Central memory CD4-positive, alpha-beta T cell (primary cell): ENCODE data around the gene CCDC85A.

Source experiments
- DNase-seq: peaks from one replicate; pipeline ENCODE4 v3.0.0; 2022

CCDC85A gene

DNA sequence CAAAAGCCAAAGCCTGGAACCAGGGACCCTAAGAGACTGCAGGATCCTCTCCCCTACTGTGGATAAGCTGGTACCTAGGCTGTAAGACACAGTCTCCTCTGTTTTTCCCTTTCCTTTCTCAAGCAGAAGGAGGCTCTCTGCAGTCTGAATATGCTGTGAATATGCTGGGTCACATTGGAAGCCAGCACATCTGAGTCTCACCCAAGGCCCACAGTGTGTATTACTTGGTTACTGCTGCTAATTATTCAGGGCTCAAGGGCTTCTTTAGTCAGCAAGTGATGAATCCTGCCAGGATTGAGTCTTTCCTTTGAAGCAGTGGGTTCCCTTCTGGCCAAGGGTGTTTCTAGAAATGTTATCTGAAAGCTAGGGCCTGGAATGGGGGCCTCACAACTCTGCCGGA lies 60.7 kb downstream of the CCDC85A start:
- no peak for DNase-seq

DNA sequence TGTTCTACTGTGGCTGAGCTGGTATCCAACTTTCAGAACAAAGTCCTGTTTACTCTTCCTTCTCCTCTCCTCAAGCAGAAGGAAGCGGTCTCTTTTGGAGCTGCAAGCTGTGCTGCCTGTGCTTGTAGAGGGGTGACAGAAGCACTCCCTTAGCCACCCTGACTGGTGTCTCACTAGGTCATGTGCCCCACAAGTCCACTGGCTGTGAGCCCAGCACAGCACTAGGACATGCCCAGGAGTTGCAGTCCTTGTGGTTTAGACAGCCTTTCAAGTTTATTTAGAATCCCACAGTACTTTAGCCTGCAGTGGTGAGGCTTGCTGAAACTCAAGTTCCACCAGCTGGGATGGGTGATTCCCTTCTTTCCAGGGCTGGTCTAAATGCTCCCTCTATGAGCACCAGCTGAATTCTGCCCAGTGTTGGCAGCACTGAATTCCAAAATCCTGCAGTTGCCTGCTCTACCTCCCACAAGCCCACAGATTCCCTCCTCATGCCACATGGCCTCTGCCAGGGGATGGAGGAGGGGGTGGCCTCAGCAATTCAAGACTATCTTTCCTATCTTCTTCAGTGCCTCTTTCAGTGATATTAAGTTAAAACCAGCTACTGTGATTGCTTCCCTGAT lies 61.2 kb downstream of the CCDC85A start:
- no peak for DNase-seq

GRCh38 chr2:56248965-56249742 lies 65.4 kb downstream of the CCDC85A start:
- no peak for DNase-seq

GRCh38 chr2:56250153-56250729 lies 66.5 kb downstream of the CCDC85A start:
- no peak for DNase-seq

DNA sequence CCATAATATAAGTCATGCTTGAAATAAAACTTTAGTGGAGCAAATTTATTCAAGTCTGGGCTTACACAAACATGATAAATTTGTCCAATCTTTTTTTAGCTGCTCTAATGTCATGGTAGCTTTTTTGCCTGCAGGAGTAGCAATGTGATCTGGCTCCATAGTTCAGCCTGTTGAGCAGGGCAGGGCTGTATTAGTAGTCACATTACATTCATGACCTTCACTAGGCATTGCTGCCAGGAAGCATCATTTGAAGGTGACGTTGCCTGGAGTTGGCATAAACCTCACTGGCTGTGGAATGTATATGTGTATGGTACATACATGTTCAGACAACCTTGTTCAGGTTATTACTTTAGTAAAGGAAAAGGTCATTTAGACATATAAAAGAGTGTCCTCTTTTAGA lies 76.6 kb downstream of the CCDC85A start:
- no peak for DNase-seq

GRCh38 chr2:56262241-56262640 lies 78.5 kb downstream of the CCDC85A start:
- no peak for DNase-seq

- no peak for DNase-seq
Observed at GRCh38 chr2:56263876-56264275, 80.1 kb downstream of the CCDC85A start.

DNA sequence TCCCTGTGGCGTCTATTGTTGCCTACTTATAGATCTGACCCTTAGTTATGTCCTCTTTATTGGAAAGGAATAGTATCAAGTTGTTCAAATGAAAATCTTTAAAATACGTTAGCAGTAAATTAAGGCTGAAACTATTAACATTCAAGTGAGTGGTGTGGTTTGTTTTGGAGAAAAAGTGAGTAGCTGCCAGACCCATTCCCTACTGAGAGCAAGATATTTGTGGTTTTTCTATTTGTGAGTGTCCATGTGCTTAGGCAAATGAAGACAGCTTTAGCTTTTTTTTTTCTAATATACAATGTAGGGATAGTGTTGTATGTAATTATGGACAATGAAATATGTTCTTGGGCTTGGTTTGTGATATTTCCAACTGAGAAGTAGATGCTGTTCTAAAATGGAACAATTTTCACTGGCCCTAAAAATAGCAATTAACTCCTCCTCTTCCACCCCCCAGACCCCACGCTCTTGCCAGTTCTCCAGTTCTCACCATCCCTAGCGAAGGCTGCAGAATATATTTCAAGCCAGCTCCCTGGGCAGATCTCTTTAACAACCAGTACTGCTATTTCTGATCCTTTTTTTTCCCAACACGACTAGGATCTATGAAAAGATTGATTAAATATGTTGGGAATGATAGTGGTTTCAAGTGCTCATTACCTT lies 83.1 kb downstream of the CCDC85A start:
- no peak for DNase-seq

- DNase-seq = no peak
Observed at GRCh38 chr2:56267415-56267788, 83.6 kb downstream of the CCDC85A start.

GRCh38 chr2:56268856-56269255 lies 85.1 kb downstream of the CCDC85A start:
- no peak for DNase-seq

DNA sequence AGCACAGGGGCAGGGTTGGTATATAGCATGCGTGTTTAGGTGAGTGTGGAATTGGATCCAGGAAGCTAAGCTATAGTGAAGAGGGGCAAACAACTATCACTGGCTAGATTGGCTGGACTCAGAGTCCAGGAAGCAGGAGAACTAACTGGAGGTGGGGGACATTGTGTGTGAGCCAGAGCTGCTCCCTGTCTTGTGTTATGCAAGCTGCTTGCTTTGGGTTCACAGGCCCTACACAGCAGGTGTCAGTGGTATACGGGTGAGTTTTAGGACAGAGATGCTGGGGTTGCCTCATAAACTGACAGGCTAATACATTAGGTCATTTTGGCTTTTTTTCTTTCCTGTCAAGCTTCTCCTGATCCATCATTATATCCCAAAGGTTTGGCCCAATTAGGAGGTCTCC lies 87.5 kb downstream of the CCDC85A start:
- DNase-seq = no peak

DNA sequence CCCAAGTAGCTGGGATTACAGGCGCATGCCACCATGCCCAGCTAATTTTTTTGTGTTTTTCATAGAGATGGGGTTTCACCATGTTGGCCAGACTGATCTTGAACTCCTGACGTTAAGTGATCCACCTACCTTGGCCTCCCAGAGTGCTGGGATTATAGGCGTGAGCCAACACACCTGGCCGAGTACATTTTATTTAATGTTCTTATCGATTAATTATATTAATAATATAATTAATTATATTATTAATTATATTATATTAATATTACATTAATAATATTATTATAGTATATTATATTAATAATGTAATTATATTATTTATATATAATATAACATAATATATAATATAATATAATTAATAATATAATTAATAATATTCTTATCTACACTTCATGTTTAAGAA lies 101.4 kb downstream of the CCDC85A start:
- no peak for DNase-seq

GRCh38 chr2:56286936-56287335 lies 103.1 kb downstream of the CCDC85A start:
- DNase-seq = no peak

- DNase-seq = no peak
Observed at GRCh38 chr2:56287508-56287907, 103.7 kb downstream of the CCDC85A start.

DNA sequence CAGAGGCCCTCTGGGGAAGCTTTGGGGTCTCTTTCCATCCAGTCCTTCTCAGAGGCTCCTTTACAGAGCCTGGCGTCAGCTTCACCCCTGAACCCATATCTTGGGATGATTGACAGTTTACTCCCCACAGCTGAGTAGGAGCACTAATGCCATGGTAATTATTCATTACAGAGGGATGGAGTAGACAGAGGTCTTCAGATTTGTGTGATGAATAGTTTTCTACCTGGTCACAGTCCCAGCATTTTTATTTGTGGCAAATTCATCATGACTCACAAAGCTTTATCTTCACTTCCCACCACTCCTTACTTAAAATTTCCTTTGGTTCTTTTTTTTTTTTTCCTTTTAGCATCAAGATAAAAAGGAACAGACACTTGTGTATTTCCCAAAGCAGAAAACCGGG lies 104.2 kb downstream of the CCDC85A start:
- DNase-seq = no peak

DNA sequence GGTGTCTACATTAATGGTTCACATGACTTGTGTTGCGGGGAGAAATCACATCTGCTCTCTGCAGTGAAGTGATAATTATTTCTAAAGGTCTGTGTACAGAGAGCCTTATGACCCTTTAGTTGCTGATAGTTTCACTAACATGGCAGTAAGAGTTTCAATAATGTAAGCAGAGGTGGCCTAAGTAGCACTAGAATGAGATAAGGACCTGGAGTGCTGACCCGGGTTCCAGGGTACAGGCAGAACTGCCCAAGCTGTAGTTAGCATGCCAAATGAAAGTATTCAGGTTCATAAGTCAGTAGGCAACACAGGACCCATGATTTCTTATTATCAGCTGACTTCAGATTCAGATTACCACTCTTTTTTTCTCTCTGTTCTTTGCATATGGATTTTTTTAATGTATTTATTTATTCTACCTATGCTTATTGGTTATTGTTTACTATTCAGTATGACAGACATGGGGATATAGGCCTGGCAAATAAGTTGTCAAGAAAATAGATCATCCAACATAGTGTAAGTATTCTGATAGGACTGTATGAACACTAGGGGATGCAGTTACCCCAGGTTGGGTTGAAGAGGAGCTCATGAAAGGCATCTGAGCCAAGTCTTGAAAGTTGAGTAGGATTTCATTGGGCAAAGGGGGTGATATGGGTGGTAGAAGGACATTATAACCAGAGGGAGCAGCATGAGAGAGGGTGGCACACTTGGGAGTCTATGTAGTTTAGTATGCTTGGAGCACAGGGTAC lies 105.2 kb downstream of the CCDC85A start:
- DNase-seq = no peak

GRCh38 chr2:56291711-56292110 lies 107.9 kb downstream of the CCDC85A start:
- DNase-seq = no peak

GRCh38 chr2:56292951-56293350 lies 109.2 kb downstream of the CCDC85A start:
- DNase-seq = no peak

DNA sequence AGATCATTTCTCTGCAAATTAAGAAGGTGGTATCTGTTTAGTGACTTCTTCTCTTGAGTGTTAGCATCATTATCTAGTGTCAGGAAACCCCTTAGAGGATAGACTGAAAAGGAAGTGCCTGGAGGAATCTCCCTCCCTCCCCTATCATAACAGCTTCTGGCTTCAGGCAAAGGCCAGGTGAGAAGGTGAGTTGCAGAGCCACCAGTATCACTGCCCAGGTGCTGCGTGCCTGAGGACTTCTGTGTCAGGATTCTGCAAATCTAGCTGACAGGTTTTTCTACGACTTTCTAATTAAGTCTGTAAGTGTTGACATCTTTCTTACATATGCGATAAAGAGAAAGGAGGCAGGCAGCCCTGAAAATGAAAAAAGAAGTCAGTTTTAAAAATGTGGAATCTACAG lies 111.9 kb downstream of the CCDC85A start:
- no peak for DNase-seq

- no peak for DNase-seq
Observed at GRCh38 chr2:56297671-56298070, 113.9 kb downstream of the CCDC85A start.

GRCh38 chr2:56299171-56299691 lies 115.4 kb downstream of the CCDC85A start:
- DNase-seq = no peak

DNA sequence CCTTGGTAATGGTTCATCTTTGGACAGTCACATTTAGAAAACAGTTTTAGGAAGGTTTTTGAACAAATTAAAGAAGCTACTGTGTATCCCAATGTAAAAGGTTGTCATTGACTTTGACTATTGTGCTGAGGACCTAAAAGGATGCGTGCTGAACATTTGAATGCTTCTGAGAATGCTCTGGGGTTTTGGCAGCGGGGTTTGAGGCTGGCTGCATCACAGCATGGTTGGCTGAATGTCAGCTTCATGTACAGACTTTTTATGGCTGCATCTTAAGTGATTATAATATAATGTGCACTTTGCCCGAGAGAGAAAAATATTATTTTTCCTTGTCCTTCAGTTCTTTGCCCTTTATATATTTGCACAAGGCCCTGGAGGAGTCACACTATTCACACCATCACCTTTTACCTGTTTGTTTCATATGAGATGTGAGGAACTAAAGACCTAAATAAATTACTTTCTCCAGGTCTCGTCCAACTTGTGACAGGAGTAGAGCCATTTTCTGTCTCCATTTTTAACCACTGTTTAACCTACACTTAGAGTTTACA lies 125.9 kb downstream of the CCDC85A start:
- no peak for DNase-seq
